GM12872 (cell line): Measurements from ENCODE around the gene DLX2.

Experiments used
- TF ChIP-seq, protein P1 (sequence below): IDR thresholded peaks from 3 replicates; pipeline ENCODE4 v1.5.1; 2011; ENCODE audit warnings: low read depth, mild to moderate bottlenecking, low read length, moderate library complexity; ENCODE audit not compliant: insufficient read depth

DLX2 gene

DNA sequence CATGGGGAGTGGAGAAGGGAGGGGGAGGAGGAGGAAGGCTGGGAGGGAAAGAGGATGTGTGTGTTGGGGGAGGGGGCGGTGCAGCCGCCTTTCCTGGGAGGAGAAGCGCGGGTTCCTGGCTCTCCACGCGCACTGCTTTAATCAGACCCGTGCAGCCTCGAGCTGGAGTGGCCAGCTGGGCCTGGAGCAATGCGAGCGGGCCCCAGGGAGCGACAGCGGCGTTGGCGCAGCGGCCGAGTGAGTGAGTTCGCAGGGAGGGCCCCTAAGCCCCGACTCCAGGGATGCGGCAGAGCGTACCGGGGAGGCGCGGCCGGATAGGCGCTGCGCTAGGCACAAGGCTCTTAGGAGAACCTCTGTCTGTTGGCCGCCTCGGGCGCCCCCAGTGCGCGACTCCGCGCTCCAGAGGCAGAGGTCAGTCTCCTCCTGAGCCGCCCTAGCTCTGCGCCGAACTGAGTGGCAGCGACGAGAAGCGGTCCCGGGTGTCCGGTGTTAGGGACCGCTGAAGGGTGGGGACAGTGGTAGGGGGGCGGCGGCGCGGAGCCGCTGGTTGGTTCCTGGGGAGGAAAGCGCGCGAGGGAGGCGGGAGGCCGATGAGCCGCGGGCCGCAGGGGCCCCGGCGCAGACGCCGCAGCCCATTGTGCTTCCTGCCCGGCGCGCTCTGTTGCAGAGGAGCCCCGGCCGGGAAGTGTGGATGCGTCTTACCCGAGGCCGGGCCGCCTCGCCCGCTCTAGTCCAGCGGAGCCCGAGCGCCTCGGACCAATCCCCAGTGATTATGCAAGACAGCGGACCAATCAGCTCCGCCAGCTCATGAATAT, 17.8 kb downstream of the DLX2 start:
- TF ChIP-seq, protein P1, sequence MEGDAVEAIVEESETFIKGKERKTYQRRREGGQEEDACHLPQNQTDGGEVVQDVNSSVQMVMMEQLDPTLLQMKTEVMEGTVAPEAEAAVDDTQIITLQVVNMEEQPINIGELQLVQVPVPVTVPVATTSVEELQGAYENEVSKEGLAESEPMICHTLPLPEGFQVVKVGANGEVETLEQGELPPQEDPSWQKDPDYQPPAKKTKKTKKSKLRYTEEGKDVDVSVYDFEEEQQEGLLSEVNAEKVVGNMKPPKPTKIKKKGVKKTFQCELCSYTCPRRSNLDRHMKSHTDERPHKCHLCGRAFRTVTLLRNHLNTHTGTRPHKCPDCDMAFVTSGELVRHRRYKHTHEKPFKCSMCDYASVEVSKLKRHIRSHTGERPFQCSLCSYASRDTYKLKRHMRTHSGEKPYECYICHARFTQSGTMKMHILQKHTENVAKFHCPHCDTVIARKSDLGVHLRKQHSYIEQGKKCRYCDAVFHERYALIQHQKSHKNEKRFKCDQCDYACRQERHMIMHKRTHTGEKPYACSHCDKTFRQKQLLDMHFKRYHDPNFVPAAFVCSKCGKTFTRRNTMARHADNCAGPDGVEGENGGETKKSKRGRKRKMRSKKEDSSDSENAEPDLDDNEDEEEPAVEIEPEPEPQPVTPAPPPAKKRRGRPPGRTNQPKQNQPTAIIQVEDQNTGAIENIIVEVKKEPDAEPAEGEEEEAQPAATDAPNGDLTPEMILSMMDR = 0 out of 3 replicates have a peak, but pooled peaks have one; percentile 20

DNA sequence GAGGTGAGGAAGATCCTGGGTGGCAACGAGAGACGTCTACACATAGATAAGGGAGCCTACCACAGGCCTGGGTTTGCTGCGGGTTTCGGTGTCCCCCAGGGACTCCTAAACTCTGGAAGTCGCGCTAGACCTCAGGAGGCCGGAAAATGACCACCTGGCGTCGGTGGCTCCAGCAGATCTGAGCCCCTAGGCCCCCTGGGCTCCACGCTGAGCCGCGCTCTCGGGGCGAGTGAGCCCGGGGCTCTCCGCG, 18.4 kb downstream of the DLX2 start:
- TF ChIP-seq, protein P1 = no peak

DNA sequence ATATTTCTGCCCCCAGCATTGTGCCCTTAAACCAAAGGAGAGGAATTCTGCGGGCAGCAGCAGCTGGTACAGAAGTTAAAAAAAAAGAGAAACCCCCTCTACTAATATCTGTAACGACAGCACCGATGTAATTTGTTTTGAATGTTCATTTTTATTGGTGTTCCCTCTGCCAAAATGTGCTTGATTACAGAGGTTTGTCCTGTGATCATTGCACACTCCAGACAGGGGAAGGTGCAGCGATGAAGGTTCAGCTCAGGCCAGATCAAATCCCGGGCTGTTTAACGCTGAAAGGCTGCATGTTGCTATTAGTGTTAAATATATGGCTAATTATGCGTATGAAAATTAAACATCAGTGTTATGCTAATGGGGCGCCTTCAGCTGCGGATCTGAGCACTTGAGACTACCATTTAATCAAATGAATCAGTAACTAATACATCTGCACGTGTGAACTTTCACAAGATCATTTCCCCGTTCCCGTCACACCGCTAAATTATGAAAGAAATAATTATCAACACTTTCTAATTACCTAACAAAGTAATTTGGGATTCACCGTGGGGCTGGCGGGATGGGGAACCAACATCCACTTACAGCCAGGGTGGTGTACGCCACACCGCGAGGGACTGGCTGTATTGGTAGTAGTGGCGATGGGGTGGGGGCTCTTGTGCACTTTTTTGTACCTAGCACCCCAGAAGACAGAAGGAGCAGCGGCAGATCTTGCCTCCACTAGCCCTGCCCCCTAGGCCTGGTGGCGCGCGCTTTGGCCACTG, 18.9 kb downstream of the DLX2 start:
- TF ChIP-seq, protein P1 = no peak

- TF ChIP-seq, protein P1 = no peak
Observed at GRCh38 chr2:172082944-172083627, 19.6 kb downstream of the DLX2 start.

DNA sequence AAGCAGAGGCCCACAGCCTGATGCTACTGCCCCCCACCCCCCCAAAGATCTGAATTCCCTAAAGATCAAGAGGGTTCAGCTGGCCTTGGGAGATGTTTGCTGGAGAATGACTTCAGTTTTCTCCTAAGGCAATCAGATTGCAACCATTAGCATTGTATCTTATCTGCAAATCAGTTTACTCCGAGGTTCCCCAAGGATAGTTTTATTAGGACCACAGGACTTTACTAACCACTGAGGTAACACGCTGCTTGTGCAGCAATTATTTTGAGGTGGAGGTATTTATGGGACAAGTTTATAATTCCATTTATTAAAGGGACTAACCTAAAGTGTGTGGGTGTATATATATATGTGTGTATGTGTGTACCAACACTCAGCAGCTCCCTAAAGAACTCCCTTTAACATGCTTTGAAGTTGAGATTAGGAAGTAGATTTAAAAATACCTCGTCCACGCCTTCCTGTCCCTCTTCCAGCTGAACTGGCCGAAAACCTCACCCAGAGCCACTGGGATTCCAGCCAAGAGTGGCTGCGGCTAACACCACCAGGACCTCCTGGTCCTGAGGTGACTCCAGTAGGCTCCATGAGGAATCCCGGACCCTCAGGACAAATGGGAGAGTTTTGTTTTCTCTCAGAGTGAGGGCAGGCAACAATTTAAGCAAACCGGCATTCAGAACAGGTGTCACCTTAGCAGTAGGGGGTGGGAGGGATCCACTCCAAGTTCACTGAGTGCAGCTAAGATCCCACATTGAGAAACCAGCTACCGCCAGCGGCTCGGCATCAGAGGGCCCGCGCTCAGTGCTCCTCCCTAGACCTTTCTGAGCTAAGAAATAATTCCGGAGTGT, 20.4 kb downstream of the DLX2 start:
- TF ChIP-seq, protein P1 = no peak

DNA sequence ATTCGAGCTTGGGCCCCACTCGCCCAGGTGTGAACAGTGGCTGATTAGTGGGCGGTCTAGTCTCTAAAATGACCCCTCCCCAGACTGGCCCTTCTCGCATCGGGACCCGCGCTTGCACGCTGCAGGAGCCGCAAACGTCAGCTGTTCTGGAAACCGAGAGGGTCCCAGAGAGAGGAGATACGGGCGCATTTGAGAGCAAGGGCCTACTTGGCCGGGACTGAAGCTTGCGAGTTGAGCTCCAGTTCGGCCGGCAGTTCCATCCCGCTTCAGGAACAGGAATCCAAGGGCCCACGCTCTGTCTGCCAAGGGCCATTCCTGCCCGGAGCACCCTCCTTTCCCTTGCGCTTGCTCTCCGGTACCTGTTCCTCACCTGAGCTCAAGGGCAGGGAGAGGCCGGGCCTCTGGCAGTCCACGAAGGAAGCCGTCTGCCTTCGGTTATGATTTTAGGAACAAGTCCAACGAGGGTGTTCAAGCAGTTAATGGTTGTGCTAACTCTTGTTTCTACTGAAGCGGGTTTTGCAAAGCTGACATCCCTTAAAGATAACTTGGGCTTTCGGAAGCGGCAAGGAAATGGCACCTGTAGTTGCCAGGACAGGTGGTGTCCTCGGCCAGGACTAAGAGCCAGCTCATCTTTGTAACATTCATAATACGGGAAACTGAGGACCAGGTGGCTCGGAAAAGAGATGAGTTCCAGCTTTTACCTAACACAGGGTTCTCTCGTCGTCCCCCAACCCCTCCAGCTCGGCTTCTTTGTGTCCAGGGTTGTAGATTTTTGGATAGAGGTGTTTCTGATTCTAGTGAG, 21.3 kb downstream of the DLX2 start:
- TF ChIP-seq, protein P1 = no peak
